ENCODE data around the gene PTPRJ. TPM values are rescaled to one million over a fixed set of nuclear protein-coding genes. Genes with fewer than 3 reads are reported as not detected.

The PTPRJ gene
- total and polyA plus RNA-seq, 9 of the 15 experiments (the other 6 are each of a cell fraction or from before 2014, with no cell fraction given) = 0.56 to 10.7 (median 4.8) TPM

DNA sequence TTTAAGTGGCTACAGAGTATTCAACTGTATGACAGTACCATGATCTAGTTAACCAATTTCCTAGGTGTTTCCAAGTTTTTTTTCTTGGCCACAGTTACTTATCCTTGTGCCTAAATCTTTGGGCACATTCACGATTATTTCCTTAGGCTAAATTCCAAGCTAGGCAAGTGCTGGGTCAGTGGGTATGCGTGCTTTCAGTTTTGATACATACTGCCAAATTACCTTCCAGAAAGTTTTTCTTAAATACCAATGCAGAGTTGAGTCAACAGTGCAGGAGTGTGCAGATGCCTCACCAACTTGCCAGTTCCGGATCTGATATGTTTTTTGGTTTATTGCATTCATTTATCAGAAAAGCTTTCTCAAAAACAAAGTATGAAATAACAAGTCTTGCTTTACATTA lies 168.4 kb downstream of the PTPRJ start:
- H3K4me3 ChIP-seq = no peak overlapping the region
- intact Hi-C loops (cut with micrococcal nuclease) = no loop called here

More for the DNA sequence above, 168.4 kb downstream of the PTPRJ start:
- DNase-seq (ENCODE audit: extremely low read depth in 1 of 4, low spot score in 3 of 4) = no peak
- BruUV-seq (replicated peaks) = no TSS peak
- H3K9me1 ChIP-seq (ENCODE audit: control insufficient read depth, insufficient read depth, low read length) = no peaks in the 10 kb centered on the region
- H2AFZ ChIP-seq (ENCODE audit: low read depth, low read length) = no peak overlapping the region
- TF ChIP-seq HDAC3 (IDR thresholded peaks at IDR 0.05; ENCODE audit: borderline replicate concordance, partially characterized antibody) (no peak), SLC30A9 (CRISPR knock-in tag; IDR thresholded peaks at IDR 0.05) (no peak), NFIX (CRISPR knock-in tag; IDR thresholded peaks at IDR 0.05; ENCODE audit: low read depth) (no peak), ESRRB (CRISPR knock-in tag; IDR thresholded peaks at IDR 0.05; ENCODE audit: borderline replicate concordance) (no peak)
- TF ChIP-seq, protein P1, sequence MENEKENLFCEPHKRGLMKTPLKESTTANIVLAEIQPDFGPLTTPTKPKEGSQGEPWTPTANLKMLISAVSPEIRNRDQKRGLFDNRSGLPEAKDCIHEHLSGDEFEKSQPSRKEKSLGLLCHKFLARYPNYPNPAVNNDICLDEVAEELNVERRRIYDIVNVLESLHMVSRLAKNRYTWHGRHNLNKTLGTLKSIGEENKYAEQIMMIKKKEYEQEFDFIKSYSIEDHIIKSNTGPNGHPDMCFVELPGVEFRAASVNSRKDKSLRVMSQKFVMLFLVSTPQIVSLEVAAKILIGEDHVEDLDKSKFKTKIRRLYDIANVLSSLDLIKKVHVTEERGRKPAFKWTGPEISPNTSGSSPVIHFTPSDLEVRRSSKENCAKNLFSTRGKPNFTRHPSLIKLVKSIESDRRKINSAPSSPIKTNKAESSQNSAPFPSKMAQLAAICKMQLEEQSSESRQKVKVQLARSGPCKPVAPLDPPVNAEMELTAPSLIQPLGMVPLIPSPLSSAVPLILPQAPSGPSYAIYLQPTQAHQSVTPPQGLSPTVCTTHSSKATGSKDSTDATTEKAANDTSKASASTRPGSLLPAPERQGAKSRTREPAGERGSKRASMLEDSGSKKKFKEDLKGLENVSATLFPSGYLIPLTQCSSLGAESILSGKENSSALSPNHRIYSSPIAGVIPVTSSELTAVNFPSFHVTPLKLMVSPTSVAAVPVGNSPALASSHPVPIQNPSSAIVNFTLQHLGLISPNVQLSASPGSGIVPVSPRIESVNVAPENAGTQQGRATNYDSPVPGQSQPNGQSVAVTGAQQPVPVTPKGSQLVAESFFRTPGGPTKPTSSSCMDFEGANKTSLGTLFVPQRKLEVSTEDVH (IDR thresholded peaks at IDR 0.05; ENCODE audit: low read depth, partially characterized antibody) = no peak
- TF ChIP-seq, protein P2, sequence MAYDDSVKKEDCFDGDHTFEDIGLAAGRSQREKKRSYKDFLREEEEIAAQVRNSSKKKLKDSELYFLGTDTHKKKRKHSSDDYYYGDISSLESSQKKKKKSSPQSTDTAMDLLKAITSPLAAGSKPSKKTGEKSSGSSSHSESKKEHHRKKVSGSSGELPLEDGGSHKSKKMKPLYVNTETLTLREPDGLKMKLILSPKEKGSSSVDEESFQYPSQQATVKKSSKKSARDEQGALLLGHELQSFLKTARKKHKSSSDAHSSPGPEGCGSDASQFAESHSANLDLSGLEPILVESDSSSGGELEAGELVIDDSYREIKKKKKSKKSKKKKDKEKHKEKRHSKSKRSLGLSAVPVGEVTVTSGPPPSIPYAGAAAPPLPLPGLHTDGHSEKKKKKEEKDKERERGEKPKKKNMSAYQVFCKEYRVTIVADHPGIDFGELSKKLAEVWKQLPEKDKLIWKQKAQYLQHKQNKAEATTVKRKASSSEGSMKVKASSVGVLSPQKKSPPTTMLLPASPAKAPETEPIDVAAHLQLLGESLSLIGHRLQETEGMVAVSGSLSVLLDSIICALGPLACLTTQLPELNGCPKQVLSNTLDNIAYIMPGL (CRISPR knock-in tag; IDR thresholded peaks at IDR 0.05) = no peak
- H3K79me2 ChIP-seq (ENCODE audit: control insufficient read depth, insufficient read depth, low read length) = no peaks in the 10 kb centered on the region
- H3K27me3 ChIP-seq (ENCODE audit: control insufficient read depth in 2 of 2, insufficient read depth in 2 of 2, low read length in 2 of 2) = no peaks in the 10 kb centered on the region
- no peaks in the 10 kb centered on the region for H4K20me1 ChIP-seq (replicated peaks; ENCODE audit: control insufficient read depth, insufficient read depth, low read length)
- no peaks in the 10 kb centered on the region for H3K4me1 ChIP-seq (replicated peaks in 1 of 2; ENCODE audit: control insufficient read depth in 2 of 2, insufficient read depth in 2 of 2, low read length in 2 of 2)
- in situ Hi-C loops (cut with MboI) = no loop called here
- H3K36me3 ChIP-seq (ENCODE audit: control insufficient read depth, insufficient read depth, low read length) = peaks cover 6% of the 10 kb centered on the region; the same call in 1 of the 3 replicates
- H3K4me2 ChIP-seq (ENCODE audit: insufficient read depth, low read length) = no peak overlapping the region
- H3K9me3 ChIP-seq (replicated peaks; ENCODE audit: control insufficient read depth, insufficient read depth, low read depth, low read length) = peaks cover 2% of the 10 kb centered on the region; the same call in 1 of the 2 replicates
- no peak overlapping the region for H3K27ac ChIP-seq (ENCODE audit: extremely low read depth, low read depth, low read length)
- FAIRE-seq = no peak
- WGBS (ENCODE audit: insufficient coverage, low coverage, missing lambda C conversion rate) = 26% methylated on average over 3 of the region's 3 CpGs
- H3K9ac ChIP-seq (ENCODE audit: insufficient read depth in 1 of 2, low read depth in 2 of 2, low read length in 2 of 2) = no peak overlapping the region
- ATAC-seq = no peak
- ChIA-PET CTCF (ENCODE audit: low intra/inter-chr PET ratio) (no interaction called here), POLR2A (interaction anchor here (0.6 kb wide), 1 partner anchor 33 kb away, joined by 4 read pairs; no protein-coding TSS in a partner anchor)

All from K562 (cell line).